ENCODE results near the gene LGALS3.

DNA sequence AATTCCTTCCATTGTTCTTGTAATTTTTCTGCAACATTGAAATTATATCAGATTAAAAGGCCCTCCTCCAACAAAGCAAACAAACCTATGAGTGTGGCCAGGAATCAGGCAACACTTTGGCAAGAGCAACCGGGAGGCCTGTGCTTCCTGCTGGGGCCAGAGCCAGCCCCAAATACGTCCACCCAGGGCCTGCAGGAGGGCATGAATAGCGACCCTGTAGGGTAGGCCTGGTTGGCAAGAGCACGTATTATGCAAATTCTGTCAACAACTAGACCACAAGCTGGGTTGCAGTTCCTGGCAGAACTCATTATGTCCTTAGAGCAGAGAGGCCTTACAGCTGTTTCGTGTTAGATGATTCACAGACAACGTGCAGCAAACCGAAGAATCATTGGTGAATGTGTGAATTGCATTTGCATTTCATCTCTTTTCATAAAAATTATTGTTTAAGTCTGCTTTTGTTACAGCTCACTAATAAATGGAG lies 26.9 kb upstream of the LGALS3 start:
- TF ChIP-seq POLR2A (IDR thresholded peaks at IDR 0.05): peak in 1 of 2 donors; percentile 47
- TF ChIP-seq, protein P1, sequence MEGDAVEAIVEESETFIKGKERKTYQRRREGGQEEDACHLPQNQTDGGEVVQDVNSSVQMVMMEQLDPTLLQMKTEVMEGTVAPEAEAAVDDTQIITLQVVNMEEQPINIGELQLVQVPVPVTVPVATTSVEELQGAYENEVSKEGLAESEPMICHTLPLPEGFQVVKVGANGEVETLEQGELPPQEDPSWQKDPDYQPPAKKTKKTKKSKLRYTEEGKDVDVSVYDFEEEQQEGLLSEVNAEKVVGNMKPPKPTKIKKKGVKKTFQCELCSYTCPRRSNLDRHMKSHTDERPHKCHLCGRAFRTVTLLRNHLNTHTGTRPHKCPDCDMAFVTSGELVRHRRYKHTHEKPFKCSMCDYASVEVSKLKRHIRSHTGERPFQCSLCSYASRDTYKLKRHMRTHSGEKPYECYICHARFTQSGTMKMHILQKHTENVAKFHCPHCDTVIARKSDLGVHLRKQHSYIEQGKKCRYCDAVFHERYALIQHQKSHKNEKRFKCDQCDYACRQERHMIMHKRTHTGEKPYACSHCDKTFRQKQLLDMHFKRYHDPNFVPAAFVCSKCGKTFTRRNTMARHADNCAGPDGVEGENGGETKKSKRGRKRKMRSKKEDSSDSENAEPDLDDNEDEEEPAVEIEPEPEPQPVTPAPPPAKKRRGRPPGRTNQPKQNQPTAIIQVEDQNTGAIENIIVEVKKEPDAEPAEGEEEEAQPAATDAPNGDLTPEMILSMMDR (IDR thresholded peaks at IDR 0.05): no peak

Data from Peyer's patch (tissue), 4 donors.